ENCODE measurements around the gene ZNF629.
A peak's percentile ranks its signal among the peaks of the same experiment; 100 is the strongest.

The ZNF629 gene

DNA sequence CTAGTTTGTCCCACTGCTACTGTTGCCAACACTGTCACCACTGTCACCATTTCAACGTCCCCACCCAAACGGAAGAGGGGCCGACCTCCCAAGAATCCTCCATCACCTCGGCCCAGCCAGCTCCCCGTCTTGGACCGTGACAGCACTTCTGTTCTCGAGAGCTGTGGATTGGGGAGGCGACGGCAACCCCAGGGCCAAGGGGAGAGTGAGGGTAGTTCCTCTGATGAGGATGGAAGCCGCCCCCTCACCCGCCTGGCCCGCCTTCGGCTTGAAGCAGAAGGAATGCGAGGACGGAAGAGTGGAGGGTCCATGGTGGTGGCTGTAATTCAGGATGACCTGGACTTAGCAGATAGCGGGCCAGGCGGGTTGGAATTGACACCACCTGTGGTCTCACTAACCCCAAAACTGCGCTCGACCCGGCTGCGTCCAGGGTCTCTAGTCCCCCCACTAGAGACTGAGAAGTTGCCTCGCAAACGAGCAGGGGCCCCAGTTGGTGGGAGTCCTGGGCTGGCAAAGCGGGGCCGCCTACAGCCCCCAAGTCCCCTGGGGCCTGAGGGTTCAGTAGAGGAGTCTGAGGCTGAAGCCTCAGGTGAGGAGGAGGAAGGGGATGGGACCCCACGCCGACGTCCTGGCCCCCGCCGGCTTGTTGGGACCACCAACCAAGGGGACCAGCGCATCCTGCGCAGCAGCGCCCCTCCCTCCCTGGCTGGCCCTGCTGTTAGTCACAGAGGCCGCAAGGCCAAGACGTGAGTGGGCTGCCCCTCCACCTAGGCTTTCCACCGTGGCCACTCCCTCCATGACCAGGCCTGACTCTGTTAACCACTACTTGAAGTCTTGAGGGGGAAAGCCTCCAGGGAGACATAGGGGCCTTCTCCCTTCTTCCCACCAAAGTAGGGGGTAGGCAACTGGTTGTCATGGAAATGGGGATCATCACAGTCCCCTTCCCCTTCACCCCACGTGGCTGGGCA is 47.7 kb downstream of the ZNF629 start:
- TF ChIP-seq POLR2AphosphoS5 (IDR thresholded peaks at IDR 0.05; ENCODE audit: low read depth, low read length) (no peak), TAF1 (IDR thresholded peaks at IDR 0.05; ENCODE audit: borderline replicate concordance, low read depth, low read length) (no peak), POLR2A (IDR thresholded peaks at IDR 0.05; ENCODE audit: low read depth, low read length) (no peak; the same call in 1 of the 2 replicates)
- FAIRE-seq = no peak
- no peak for DNase-seq (ENCODE audit: insufficient read length)

DNA sequence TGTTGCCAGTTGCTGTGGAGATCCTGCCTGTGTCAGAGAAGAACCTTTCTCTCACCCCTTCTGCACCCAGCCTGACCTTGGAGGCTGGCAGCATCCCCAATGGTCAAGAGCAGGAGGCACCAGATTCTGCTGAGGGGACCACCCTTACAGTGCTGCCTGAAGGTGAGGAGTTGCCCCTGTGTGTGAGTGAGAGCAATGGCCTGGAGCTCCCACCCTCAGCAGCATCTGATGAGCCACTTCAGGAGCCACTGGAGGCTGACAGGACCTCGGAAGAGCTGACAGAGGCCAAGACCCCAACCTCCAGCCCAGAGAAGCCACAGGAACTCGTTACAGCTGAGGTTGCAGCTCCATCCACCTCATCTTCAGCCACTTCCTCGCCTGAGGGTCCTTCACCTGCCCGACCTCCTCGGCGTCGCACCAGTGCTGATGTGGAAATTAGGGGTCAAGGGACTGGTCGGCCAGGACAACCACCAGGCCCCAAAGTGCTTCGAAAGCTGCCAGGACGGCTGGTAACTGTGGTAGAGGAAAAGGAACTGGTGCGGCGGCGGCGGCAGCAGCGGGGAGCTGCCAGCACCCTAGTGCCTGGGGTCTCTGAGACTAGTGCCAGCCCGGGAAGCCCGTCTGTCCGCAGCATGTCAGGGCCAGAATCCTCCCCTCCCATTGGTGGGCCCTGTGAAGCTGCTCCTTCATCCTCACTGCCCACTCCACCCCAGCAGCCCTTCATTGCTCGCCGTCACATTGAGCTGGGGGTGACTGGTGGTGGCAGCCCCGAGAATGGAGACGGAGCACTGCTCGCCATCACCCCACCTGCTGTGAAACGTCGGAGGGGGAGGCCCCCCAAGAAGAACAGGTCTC is 49.0 kb downstream of the ZNF629 start:
- no peak for DNase-seq (ENCODE audit: insufficient read length)
- TF ChIP-seq TAF1 (IDR thresholded peaks at IDR 0.05; ENCODE audit: borderline replicate concordance, low read depth, low read length) (no peak), POLR2AphosphoS5 (IDR thresholded peaks at IDR 0.05; ENCODE audit: low read depth, low read length) (0 out of 2 replicates have a peak, but pooled peaks have one; percentile 3), POLR2A (IDR thresholded peaks at IDR 0.05; ENCODE audit: low read depth, low read length) (no peak)
- FAIRE-seq = no peak

DNA sequence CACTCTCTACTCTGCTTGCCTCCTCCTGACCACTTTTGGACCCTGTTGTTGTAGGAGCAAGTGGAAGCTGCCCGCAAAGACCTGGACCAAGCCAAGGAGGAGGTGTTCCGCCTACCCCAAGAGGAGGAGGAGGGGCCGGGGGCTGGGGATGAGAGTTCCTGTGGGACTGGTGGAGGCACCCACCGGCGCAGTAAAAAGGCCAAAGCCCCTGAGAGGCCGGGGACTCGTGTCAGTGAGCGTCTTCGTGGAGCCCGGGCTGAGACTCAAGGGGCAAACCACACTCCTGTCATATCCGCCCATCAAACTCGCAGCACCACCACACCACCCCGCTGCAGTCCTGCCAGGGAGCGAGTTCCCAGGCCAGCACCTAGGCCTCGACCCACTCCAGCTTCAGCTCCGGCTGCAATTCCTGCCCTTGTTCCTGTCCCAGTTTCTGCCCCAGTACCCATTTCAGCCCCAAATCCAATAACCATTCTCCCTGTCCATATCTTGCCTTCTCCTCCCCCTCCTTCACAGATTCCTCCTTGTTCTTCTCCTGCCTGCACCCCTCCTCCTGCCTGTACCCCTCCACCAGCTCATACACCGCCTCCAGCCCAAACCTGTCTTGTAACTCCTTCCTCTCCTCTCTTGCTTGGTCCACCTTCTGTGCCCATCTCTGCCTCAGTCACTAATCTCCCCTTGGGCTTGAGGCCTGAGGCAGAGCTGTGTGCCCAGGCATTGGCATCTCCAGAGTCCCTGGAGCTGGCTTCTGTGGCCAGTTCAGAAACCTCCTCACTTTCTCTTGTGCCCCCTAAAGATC is 49.8 kb downstream of the ZNF629 start:
- no peak for DNase-seq (ENCODE audit: insufficient read length)
- FAIRE-seq = no peak

GRCh38 chr16:30731411-30731810 is 55.6 kb downstream of the ZNF629 start:
- DNase-seq (ENCODE audit: insufficient read length) (no peak), FAIRE-seq (no peak)
- TF ChIP-seq TAF1 (IDR thresholded peaks at IDR 0.05; ENCODE audit: borderline replicate concordance, low read depth, low read length) (no peak), POLR2A (IDR thresholded peaks at IDR 0.05; ENCODE audit: low read depth, low read length) (no peak), POLR2AphosphoS5 (IDR thresholded peaks at IDR 0.05; ENCODE audit: low read depth, low read length) (no peak)

More for the DNA sequence above, 49.8 kb downstream of the ZNF629 start:
- TF ChIP-seq POLR2A (IDR thresholded peaks at IDR 0.05; ENCODE audit: low read depth, low read length) (no peak), POLR2AphosphoS5 (IDR thresholded peaks at IDR 0.05; ENCODE audit: low read depth, low read length) (0 out of 2 replicates have a peak, but pooled peaks have one; percentile 26), TAF1 (IDR thresholded peaks at IDR 0.05; ENCODE audit: borderline replicate concordance, low read depth, low read length) (no peak)

- TF ChIP-seq POLR2AphosphoS5 (IDR thresholded peaks at IDR 0.05; ENCODE audit: low read depth, low read length) (no peak), TAF1 (IDR thresholded peaks at IDR 0.05; ENCODE audit: borderline replicate concordance, low read depth, low read length) (no peak), POLR2A (IDR thresholded peaks at IDR 0.05; ENCODE audit: low read depth, low read length) (no peak)
- FAIRE-seq (no peak), DNase-seq (ENCODE audit: insufficient read length) (no peak)
Measured at GRCh38 chr16:30728899-30729672, 57.9 kb downstream of the ZNF629 start.
